ENCODE data around the gene CLNS1A. TPM values are rescaled to one million over a fixed set of nuclear protein-coding genes. Genes with fewer than 3 reads are reported as not detected.
A peak's percentile ranks its signal among the peaks of the same experiment; 100 is the strongest.

CLNS1A gene
- total and polyA plus RNA-seq, 9 of the 15 experiments (the other 6 are each of a cell fraction or from before 2014, with no cell fraction given), result 146 to 472 (median 345) TPM

- no peak for TF ChIP-seq CHAMP1 (IDR thresholded peaks at IDR 0.05)
- no peak for TF ChIP-seq DNMT1 (IDR thresholded peaks at IDR 0.05)
- no peak for TF ChIP-seq JUN (IDR thresholded peaks at IDR 0.05; ENCODE audit: borderline replicate concordance, low read depth, low read length)
- no peak for TF ChIP-seq JUN (CRISPR knock-in tag; IDR thresholded peaks at IDR 0.05; ENCODE audit: borderline replicate concordance)
- no peak for TF ChIP-seq HBP1 (CRISPR knock-in tag; IDR thresholded peaks at IDR 0.05)
- TF ChIP-seq BRD9 (IDR thresholded peaks at IDR 0.05; ENCODE audit: low read depth, partially characterized antibody), result no peak
- TF ChIP-seq ELF4 (CRISPR knock-in tag; IDR thresholded peaks at IDR 0.05), result no peak
- no peak for TF ChIP-seq DDX20 (tag; IDR thresholded peaks at IDR 0.05; ENCODE audit: low read depth)
- TF ChIP-seq REST (IDR thresholded peaks at IDR 0.05; ENCODE audit: borderline replicate concordance), result peak; percentile 0; the same call in 1 of the 2 replicates
- TF ChIP-seq REST (CRISPR knock-in tag; IDR thresholded peaks at IDR 0.05; ENCODE audit: low read depth), result no peak
- no peak for TF ChIP-seq CBFB (CRISPR knock-in tag; IDR thresholded peaks at IDR 0.05)
- TF ChIP-seq NCOA2 (IDR thresholded peaks at IDR 0.05; ENCODE audit: partially characterized antibody in 2 of 2), result no peak
- peak; percentile 66; the same call in 1 of the 2 replicates for TF ChIP-seq ZBTB9 (CRISPR knock-in tag; IDR thresholded peaks at IDR 0.05)
- TF ChIP-seq NR2C1 (IDR thresholded peaks at IDR 0.05), result no peak
- TF ChIP-seq NR2C1 (tag; IDR thresholded peaks at IDR 0.05), result no peak
- no peak for TF ChIP-seq SMARCA4 (IDR thresholded peaks at IDR 0.05)
These were observed 47.9 kb downstream of the CLNS1A start, which contains the start of gene AQP11 (continued) for GRCh38 chr11:77589521-77590193.

All from K562 (cell line).